Suprapubic skin (tissue), 4 donors: ENCODE measurements around the gene PIGO. TPM values are rescaled to one million over a fixed set of nuclear protein-coding genes. Genes with fewer than 3 reads are reported as not detected.

ENCODE experiments used
- DNase-seq, 2 donors: peaks; one replicate each; pipeline ENCODE4 v3.0.0-alpha.2; 2019; ENCODE audit warnings: low spot score in 2 of 2
- H3K27ac ChIP-seq: fragments of 200-600 bp; sonication (generic); one replicate; pipeline ENCODE4 v1.5.1; 2019
- H3K27me3 ChIP-seq: fragments of 200-600 bp; sonication (generic); one replicate; pipeline ENCODE4 v1.5.1; 2019
- H3K36me3 ChIP-seq: fragments of 200-600 bp; sonication (generic); one replicate; pipeline ENCODE4 v1.5.1; 2019
- H3K4me1 ChIP-seq: fragments of 200-600 bp; sonication (generic); one replicate; pipeline ENCODE4 v1.5.1; 2019
- H3K4me3 ChIP-seq: fragments of 200-600 bp; sonication (generic); one replicate; pipeline ENCODE4 v1.5.1; 2019; ENCODE audit warnings: mild to moderate bottlenecking
- H3K9me3 ChIP-seq: fragments of 200-600 bp; sonication (generic); one replicate; pipeline ENCODE4 v1.5.1; 2019
- EP300 ChIP-seq: sonication (generic); formaldehyde crosslinking; IDR thresholded peaks from one replicate; pipeline ENCODE4 v1.6.1; 2017; ENCODE audit warnings: antibody characterized with exemption
- POLR2A ChIP-seq, 2 donors: fragments of 450-650 bp; IDR thresholded peaks; one replicate each; pipeline ENCODE4 v1.6.1; 2017; ENCODE audit warnings: antibody characterized with exemption in 2 of 2, mild to moderate bottlenecking in 2 of 2, moderate library complexity in 2 of 2
- POLR2AphosphoS5 ChIP-seq, 3 donors: sonication (generic); formaldehyde crosslinking; IDR thresholded peaks; one replicate each; pipeline ENCODE4 v1.6.1; 2017; ENCODE audit warnings: antibody characterized with exemption in 3 of 3
- WGBS: methylation state at CpG from one replicate; pipeline ENCODE4 v1.1.5; 2018; 5-methylcytosine and 5-hydroxymethylcytosine counted together
- total RNA-seq, 4 donors: library from RNA; depleted of rRNA; stranded (reverse); fragments of >200 nt; gene quantifications; one replicate each; pipeline ENCODE4 v1.1.0, GENCODE V29; 2016
- TF ChIP-seq, protein P1 (sequence below), 2 donors: fragments of 200-600 bp in 1 of 2; fragments of 450-650 bp in 1 of 2; sonication (generic) in 1 of 2; IDR thresholded peaks; one replicate each; pipeline ENCODE4 v1.5.1; 2016 to 2019; ENCODE audit warnings: antibody characterized with exemption in 2 of 2, mild to moderate bottlenecking in 1 of 2, moderate library complexity in 1 of 2

Gene PIGO
- total RNA-seq, 4 donors from 2014 or later, result 14.5 to 26.3 (median 23.1) TPM

DNA sequence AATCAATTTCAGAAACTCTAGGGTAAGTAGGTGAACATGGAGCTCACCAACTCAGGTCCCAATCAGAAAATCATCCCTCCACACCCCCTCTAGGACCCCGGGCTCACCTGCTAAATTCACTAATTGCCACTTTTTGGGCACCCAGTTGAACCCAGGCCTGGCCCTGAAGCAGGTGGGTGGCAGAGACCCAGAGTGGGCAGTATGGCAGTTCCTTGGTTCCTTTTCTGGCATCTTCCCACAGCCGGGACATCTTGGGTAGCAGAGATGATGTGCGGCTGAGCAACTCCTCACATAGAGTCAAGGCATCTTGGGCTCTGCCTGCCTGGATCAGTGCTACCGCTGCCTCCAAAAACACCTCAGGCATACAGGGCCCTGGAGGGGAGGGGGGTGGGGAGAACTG, 21.0 kb downstream of the PIGO start:
- Histone ChIP-seq H3K36me3 (no peaks in the 10 kb centered on the region), H3K27ac (no peak overlapping the region), H3K9me3 (no peaks in the 10 kb centered on the region), H3K4me1 (peaks cover 29% of the 10 kb centered on the region), H3K27me3 (no peaks in the 10 kb centered on the region), H3K4me3 (no peak overlapping the region)
- no peak for DNase-seq
- 85% methylated on average over 4 of the region's 4 CpGs for WGBS
- no peak for TF ChIP-seq POLR2A (IDR thresholded peaks at IDR 0.05)
- TF ChIP-seq, protein P1, sequence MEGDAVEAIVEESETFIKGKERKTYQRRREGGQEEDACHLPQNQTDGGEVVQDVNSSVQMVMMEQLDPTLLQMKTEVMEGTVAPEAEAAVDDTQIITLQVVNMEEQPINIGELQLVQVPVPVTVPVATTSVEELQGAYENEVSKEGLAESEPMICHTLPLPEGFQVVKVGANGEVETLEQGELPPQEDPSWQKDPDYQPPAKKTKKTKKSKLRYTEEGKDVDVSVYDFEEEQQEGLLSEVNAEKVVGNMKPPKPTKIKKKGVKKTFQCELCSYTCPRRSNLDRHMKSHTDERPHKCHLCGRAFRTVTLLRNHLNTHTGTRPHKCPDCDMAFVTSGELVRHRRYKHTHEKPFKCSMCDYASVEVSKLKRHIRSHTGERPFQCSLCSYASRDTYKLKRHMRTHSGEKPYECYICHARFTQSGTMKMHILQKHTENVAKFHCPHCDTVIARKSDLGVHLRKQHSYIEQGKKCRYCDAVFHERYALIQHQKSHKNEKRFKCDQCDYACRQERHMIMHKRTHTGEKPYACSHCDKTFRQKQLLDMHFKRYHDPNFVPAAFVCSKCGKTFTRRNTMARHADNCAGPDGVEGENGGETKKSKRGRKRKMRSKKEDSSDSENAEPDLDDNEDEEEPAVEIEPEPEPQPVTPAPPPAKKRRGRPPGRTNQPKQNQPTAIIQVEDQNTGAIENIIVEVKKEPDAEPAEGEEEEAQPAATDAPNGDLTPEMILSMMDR (IDR thresholded peaks at IDR 0.05), result no peak
- no peak for TF ChIP-seq POLR2AphosphoS5 (IDR thresholded peaks at IDR 0.05)
- TF ChIP-seq EP300, result no peak

DNA sequence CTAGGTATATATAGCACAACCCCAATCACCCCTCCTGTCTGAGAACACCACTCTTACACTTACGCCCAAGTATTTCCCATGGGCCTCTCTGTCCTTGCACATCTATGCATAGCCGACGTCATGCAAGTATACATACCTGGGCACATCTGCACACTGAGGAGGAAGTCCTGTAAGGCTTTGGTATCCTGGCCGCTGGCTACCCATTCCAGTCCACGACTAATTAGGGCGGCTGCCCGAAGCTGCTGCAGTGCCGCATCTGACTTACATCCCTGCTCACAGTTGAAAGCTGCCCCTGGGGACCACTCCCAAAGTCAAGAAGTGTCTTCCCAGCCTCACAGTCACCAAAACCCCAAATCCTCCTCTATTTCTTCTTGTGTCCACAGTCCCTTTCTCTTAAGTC, 21.6 kb downstream of the PIGO start:
- no peak for DNase-seq
- WGBS, result 96% methylated on average over 8 of the region's 8 CpGs
- TF ChIP-seq, protein P1 (IDR thresholded peaks at IDR 0.05), result no peak
- TF ChIP-seq POLR2A (IDR thresholded peaks at IDR 0.05) (no peak), EP300 (no peak), POLR2AphosphoS5 (IDR thresholded peaks at IDR 0.05) (no peak)

DNA sequence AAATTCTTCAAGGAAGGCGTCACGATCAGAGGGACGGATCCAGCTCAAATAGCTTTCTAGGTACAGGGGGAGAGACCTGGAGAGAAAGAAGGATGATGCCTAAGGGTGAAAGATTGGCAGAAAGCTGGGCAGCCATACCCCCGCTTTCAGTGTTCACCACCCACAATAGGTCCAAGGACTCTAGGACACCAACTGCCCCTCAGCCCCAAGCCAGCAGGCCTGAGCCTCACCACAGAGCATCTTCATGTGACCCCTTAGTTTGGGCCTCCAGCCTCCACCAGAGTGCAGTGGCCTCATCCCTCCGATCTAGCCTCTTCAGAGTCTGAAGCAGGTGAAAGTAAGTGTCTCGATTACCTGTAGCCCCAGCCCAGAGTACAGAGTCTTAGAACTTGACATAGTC, 22.2 kb downstream of the PIGO start:
- Histone ChIP-seq H3K4me3 (no peak overlapping the region), H3K36me3 (no peaks in the 10 kb centered on the region), H3K27me3 (no peaks in the 10 kb centered on the region), H3K4me1 (peaks cover 35% of the 10 kb centered on the region), H3K27ac (no peak overlapping the region), H3K9me3 (no peaks in the 10 kb centered on the region)
- WGBS, result 93% methylated on average over 6 of the region's 6 CpGs
- no peak for TF ChIP-seq EP300
- TF ChIP-seq, protein P1 (IDR thresholded peaks at IDR 0.05), result no peak
- no peak for TF ChIP-seq POLR2AphosphoS5 (IDR thresholded peaks at IDR 0.05)
- TF ChIP-seq POLR2A (IDR thresholded peaks at IDR 0.05), result no peak
- no peak for DNase-seq

More for the DNA sequence above, 21.6 kb downstream of the PIGO start:
- no peaks in the 10 kb centered on the region for H3K9me3 ChIP-seq
- H3K27me3 ChIP-seq, result no peaks in the 10 kb centered on the region
- H3K36me3 ChIP-seq, result no peaks in the 10 kb centered on the region
- H3K4me1 ChIP-seq, result peaks cover 34% of the 10 kb centered on the region
- no peak overlapping the region for H3K27ac ChIP-seq
- no peak overlapping the region for H3K4me3 ChIP-seq

DNA sequence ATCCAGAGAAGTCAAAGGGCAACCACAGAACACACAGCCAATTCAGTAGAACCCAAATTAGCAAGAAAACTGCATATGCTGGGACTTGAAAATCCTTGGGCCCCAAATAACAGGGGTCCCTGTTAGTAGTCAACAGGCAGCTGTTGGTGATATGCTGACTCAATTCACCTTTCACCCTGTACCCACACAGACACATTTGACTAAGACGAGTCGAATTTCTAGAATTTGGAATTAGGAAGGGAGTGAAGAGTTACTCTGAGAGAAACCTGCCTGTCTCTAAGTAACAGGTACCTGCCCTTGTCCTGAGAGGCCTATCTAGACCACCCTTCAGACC, 23.1 kb downstream of the PIGO start:
- no peak for DNase-seq
- Histone ChIP-seq H3K36me3 (no peaks in the 10 kb centered on the region), H3K9me3 (no peaks in the 10 kb centered on the region), H3K4me3 (no peak overlapping the region), H3K27ac (no peak overlapping the region), H3K4me1 (peaks cover 35% of the 10 kb centered on the region), H3K27me3 (no peaks in the 10 kb centered on the region)
- TF ChIP-seq POLR2AphosphoS5 (IDR thresholded peaks at IDR 0.05) (no peak), EP300 (no peak), POLR2A (IDR thresholded peaks at IDR 0.05) (no peak)
- TF ChIP-seq, protein P1 (IDR thresholded peaks at IDR 0.05), result no peak
- 92% methylated on average over 2 of the region's 2 CpGs for WGBS

DNA sequence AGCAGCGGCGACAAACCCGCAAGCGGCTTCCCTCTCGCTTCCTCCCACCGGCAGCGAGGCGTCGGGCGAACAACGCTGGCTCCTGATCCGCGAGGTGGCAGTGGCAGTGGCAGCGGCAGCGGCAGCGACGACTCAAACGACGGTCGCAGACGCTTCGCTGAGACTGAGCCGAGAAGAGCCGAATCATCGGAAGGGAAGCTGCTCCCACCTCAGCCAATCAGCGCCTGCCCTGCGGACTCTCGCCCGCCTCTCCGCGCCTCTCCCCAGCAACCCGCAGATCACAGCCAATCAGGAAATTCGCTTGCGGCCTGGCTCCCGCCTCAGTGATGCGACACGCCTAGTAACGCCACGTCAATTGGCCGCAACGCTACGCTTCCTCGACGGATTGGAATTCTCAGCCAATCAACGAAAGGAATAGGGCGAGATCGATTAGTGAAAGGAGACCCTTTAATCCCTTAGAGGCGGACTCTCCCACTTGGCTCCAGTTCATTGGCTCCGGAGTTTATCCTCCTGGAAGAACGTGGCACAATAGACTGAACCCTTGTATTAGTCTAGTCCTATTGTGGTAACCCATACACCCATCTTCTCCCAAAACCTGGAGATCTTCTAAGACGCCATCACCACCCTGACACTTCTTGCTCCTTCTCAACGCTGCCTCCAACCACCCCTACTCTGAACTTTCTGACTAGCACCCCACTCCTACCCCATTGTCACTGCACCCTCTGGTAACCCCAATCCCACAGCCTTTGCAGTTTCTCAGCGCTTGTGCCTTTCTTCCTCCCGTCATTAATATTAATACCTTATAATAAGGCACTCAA, 23.7 kb downstream of the PIGO start, which contains the start of gene VCP:
Gene VCP, minus strand, starts transcription at position 165 of the 818 bp plus-strand sequence. CDS start 272 bp downstream, outside the sequence.
- peaks cover 5% of the 10 kb centered on the region for H3K36me3 ChIP-seq
- DNase-seq, result peak; percentile 99 to 100
- peak within 1 kb of the TSS; percentile 96 for H3K4me3 ChIP-seq
- H3K4me1 ChIP-seq, result peaks cover 31% of the 10 kb centered on the region
- WGBS, result 6% methylated on average over 30 of the region's 54 CpGs
- H3K27me3 ChIP-seq, result no peaks in the 10 kb centered on the region
- H3K27ac ChIP-seq, result peak within 1 kb of the TSS; percentile 100
- no peak for TF ChIP-seq EP300
- TF ChIP-seq POLR2A (IDR thresholded peaks at IDR 0.05), result peak in 1 of 2 donors; percentile 82
- TF ChIP-seq, protein P1 (IDR thresholded peaks at IDR 0.05), result no peak
- TF ChIP-seq POLR2AphosphoS5 (IDR thresholded peaks at IDR 0.05), result peak; percentile 52 to 88 (median 73)
- no peaks in the 10 kb centered on the region for H3K9me3 ChIP-seq
